ENCODE measurements around the gene HGFAC.

Gene HGFAC

GRCh38 chr4:3424522-3425095 lies 17.2 kb upstream of the HGFAC start:
- no peak for DNase-seq (ENCODE audit: low read depth in 2 of 2)

GRCh38 chr4:3426465-3427133 lies 15.2 kb upstream of the HGFAC start:
- DNase-seq (ENCODE audit: low read depth in 2 of 2) = no peak

- DNase-seq (ENCODE audit: low read depth in 2 of 2) = no peak
Observed at GRCh38 chr4:3427134-3427476, 14.7 kb upstream of the HGFAC start.

DNA sequence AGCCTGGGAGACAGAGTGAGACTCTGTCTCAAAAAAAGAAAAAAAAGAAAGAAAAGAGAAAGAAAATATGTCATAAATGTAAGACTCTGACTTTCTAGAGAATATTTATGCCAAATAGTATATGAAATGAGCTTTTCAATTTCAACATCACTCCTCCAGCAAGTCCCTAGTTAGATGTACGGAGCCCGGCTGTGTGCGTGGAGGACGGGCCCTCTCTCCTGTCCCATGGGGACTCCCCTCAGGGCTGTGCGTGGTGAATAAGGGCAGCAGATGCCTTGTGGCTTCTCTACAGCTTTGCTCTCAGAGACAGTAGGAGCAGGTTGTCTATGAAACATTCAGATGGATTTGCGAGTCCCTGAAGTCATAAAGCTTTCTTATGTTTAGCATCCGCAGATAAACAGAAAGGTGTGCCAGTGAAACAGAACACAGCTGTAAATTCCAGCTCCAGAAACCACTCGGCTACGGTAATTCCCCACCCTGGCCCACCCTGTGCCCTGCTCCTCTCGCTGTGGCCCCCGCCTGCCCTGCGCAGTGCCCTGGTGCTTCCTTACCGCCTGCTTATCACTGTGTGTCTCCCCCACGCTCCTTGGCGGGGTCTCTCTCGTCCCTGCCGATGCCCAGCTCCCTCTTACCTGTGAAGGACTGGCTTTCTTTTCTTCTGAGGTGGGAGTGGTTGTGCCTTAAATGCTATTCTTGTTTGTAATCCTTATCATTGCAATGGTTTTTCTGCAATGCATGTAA lies 13.9 kb upstream of the HGFAC start:
- no peak for DNase-seq (ENCODE audit: low read depth in 2 of 2)

DNA sequence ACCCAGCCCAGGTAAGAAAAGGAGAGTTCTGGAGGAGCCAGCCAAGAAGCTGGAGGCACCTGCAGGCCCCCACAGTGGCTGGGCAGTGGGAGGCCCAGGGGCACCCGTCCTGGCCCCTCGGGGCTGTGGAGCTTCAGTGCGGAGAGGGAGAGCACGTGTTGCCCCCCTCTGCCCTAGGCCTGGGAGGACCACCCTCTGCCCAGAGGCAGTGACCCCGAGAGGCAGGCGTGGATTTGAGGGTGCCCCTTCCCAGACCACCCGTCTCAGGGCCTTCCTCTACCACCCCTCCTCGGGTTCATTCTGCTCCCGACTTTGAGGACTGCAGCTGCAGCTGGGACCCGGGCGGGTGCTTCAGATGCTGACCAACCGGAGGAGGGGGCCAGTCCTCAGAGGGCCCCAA lies 12.1 kb upstream of the HGFAC start:
- DNase-seq (ENCODE audit: low read depth in 2 of 2) = no peak

DNA sequence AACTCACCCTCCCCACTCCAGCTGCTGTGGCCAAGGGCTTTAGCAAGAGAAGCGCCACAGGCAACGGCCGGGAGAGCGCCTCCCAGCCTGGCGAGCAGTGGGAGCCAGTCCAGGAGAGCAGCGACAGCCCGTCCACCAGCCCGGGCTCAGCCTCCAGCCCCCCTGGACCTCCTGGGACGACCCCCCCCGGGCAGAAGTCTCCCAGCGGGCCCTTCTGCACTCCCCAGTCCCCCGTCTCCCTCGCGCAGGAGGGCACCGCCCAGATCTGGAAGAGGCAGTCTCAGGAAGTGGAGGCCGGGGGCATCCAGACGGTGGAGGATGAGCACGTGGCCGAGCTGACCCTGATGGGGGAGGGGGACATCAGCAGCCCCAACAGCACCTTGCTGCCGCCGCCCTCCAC lies 11.2 kb upstream of the HGFAC start:
- no peak for DNase-seq (ENCODE audit: low read depth in 2 of 2)

DNA sequence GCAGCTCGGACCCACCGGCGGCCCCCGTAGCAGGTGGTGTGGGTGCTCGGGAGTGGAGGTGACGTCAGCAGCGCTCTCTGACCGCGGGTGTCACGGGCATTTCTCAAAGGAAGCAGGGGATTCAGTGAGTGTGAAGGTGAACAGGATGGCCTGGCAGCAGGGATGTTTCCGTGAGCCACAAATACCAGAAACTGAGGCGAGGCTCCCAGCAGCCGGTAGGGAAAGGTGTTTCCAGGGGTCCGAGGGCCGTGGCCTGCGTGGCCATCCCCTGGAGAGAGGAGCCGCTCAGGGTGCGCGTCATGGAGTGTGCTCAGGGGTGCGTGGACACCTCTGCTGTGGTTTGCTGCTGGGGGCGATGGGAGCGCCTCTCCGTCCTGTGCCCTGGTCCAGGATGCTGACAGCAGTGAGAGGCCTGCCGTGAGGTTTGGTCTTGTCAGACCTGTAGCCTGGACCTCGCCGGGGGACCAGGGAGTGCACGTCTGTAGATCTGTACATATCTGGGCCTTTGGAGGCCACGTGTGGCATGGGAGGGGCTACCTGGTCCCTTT lies 10.2 kb upstream of the HGFAC start:
- no peak for DNase-seq (ENCODE audit: low read depth in 2 of 2)

DNA sequence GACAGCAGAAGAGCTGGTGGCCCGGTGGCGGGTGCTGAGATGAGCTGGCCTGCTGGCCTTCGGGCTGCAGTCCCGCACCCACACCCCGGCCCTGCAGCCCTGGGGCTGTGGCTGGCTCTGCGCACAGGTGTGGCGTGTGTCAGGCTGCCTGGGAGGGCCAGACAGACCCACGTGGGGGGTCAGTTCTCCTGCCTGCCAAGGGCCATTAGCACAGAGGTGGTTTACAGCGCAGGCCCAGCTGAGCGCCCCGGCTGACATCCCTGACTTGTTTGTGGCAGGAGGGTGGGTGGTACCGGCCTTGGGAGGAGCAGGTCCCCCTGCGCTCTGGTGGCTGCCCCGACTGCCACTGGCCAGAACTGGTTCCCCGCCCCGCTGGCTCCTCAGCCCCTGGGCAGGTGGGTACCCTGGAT lies 9.4 kb upstream of the HGFAC start:
- DNase-seq (ENCODE audit: low read depth in 2 of 2) = no peak

GRCh38 chr4:3433138-3433869 lies 8.5 kb upstream of the HGFAC start:
- no peak for DNase-seq (ENCODE audit: low read depth in 2 of 2)

- DNase-seq (ENCODE audit: low read depth in 2 of 2) = no peak
Observed at GRCh38 chr4:3434881-3435685, 6.7 kb upstream of the HGFAC start.

- no peak for DNase-seq (ENCODE audit: low read depth in 2 of 2)
Observed at GRCh38 chr4:3435686-3435956, 6.1 kb upstream of the HGFAC start.

- DNase-seq (ENCODE audit: low read depth in 2 of 2) = no peak
Observed at GRCh38 chr4:3436048-3436797, 5.5 kb upstream of the HGFAC start.

- no peak for DNase-seq (ENCODE audit: low read depth in 2 of 2)
Observed at GRCh38 chr4:3436798-3437581, 4.8 kb upstream of the HGFAC start.

DNA sequence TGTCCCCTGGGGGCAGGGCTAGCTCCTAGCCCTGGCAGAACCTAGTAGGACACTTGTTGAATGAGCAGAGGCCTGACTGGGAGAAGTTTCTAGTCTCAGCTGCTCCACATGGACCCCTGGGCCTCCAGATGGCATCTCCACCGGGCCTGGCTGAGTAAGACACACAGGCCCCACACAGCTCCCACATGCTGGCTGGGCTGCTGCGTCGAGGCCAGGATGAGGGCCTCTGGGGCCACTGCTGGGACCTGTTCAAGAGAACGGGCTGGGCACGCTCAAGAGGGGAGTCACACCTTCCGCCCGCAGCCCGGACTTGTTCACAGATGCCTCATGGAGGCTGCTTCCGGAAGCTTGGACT lies 4.2 kb upstream of the HGFAC start:
- DNase-seq (ENCODE audit: low read depth in 2 of 2) = no peak

GRCh38 chr4:3437998-3438846 lies 3.5 kb upstream of the HGFAC start:
- no peak for DNase-seq (ENCODE audit: low read depth in 2 of 2)

DNA sequence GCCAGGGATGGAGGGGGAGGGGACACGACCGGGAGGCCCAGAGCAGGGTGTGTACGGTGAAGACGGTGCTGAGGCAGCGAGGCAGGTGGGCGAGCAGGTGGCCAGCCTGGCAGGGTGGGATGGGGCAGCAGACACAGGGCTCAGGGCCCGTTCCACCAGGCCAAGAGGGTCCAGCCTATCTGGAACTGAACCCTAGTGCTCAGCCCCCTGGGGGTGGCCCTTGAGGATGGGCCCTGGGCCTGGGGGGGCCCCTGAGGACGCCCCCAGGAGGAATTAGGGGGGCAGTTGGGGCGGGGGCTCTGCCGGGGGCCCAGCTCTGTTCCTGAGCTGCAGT lies 3.0 kb upstream of the HGFAC start:
- DNase-seq (ENCODE audit: low read depth in 2 of 2) = no peak

GRCh38 chr4:3439391-3439790 lies 2.4 kb upstream of the HGFAC start:
- DNase-seq (ENCODE audit: low read depth in 2 of 2) = no peak

DNA sequence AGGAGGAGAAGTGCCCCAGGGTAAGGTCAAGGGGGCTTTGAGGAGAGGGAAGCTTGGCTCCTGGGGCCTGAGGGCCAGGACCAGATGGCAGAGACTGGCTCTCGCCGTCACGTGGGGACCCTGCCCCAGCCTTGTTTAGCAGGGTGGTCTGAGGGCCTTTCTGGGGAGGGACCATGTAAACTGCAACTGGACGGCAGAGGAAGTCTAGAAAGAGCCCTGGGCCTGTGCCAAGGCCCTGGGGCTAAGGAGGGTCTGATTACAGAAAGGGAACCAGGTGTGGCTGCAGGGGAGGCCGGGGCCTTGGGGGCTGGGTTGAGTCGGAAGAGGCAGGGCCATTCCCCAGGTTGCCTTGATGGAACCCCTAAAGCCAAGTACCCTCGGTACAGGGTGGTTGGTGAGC lies 1.8 kb upstream of the HGFAC start:
- DNase-seq (ENCODE audit: low read depth in 2 of 2) = no peak

DNA sequence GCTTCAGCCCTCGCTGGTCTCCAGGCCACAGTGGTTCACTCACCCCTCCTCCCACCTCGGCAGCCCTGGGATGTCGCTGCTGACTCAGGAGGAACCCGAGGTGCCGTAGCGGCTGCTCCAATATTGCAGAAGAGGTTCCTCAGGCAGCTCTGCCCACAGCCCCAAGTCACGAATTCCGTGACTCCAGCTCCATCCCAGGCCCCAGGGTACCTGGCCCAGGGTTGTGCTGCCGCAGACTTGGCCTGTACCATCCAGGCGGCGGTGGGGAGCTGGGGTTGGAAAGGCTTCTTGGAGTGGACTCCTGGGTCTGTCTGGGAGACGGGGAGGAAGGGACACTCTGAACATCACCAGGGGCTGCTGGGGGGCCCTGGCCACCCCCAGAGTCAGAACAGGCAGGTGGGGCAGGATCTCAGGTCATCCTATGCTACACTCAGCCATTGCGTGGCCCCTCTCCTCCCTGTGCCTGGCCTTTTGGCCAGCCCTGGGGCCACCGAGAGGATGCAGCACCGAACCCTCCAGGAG lies 728 bp upstream of the HGFAC start:
- no peak for DNase-seq (ENCODE audit: low read depth in 2 of 2)
